Pulmonary artery endothelial cell (primary cell): ENCODE data around the gene CLIP4. TPM values are rescaled to one million over a fixed set of nuclear protein-coding genes. Genes with fewer than 3 reads are reported as not detected.

Experiments used
- DNase-seq: peaks from one replicate; pipeline ENCODE4 v3.0.0-alpha.2; 2011; ENCODE audit warnings: low read depth, low spot score
- total RNA-seq: library from RNA; depleted of rRNA; stranded (reverse); fragments of >200 nt; gene quantifications from 2 replicates; pipeline ENCODE4 v1.2.3, GENCODE V29; 2014

Gene CLIP4
- total RNA-seq, 1 donor from 2014 or later, result 28.0 TPM

DNA sequence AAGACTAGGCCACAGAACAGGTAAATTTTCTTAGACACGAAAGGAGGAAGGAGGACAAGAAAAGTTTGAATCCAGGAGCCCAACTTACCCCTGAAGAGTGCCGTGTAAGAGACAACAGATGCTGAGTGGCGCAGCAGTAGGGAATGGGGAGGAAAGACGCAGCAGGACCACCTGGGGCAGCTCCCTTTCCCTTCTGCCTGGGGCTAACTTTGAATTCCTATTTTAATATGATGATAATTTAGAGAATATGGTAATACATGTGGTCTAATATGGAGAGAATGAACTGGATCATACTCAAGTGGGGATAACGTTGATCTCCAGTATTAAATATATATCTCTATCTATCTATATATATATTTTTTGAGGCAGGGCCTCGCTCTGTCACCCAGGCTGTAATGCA, 69.3 kb downstream of the CLIP4 start:
- no peak for DNase-seq

- no peak for DNase-seq
These were observed 71.6 kb downstream of the CLIP4 start for GRCh38 chr2:29186817-29187216.

DNA sequence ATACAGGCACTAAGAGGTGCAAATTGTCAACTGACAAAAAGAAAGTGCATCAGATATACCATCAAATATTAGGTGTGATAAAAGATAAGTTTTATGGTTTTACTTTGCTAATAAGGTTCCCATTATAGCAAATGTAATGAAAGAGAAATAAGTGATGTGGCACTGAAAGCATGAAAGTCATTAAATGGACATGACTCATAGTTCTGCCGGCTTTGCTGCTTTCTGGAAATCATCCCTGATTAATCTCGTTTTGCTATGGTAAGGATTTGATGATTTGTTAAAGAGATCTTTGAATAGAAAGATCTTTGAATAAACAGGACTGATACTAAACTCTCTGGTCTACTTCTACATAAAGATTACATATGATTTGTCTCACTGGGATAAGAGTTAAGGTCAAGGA, 72.7 kb downstream of the CLIP4 start:
- DNase-seq, result no peak

GRCh38 chr2:29189052-29189451, 73.8 kb downstream of the CLIP4 start:
- DNase-seq, result no peak

DNA sequence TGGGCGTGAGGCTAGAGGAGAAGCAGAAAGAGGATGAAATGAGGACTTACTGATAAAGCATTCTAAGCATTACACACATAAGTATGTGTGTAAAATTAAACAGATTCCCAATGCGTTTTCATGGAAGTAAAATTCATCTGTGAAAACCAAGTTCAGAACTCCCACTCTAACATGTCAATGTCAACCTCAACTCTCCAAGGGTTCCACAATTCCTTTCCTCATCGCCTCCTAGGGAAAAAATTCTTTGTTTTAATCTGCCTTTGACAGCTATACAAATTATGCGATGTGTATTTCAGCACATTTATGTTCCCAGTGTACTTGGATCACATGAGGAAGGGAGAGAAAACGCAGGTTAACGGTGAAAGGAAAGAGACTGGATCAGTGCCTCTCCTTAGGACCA, 76.6 kb downstream of the CLIP4 start:
- DNase-seq, result no peak

DNA sequence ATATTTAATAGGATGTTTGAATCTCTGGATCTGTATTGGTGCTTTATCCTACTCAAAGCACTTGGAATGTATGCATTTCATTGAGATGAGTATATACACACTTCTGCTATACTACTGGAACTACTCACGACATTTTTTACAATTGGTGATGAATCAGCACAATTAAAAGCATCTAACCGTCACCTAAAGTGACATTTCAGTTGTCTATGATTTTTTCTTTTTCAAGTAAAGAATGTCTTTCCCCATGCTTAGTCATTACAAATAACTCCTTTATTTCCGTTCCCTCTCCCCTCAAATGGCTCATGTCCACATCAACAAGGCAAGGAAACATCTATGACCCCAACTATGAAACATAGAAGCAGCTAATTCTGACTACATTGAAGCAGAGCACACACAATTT, 77.3 kb downstream of the CLIP4 start:
- DNase-seq, result no peak

DNA sequence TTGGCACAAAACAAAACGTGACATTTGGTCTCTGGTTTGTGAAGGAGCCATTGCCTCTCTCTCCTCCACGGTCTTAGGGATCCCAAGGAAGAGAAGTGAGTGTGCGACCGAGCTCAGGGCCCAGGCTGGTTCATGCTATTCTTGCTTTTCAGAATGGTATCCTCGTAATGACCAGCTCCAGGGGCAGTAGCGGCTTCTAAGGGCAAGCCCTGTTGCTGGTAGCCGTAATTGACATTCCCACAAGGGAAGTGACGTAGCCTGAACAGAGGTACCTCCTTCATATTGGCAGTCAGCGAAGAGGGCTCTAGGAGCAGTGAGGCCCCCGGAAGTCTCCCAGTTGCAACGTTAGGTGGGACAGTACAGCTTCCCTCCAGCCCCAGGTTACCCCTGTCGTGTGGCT, 77.9 kb downstream of the CLIP4 start:
- DNase-seq, result no peak

- no peak for DNase-seq
These were observed 78.5 kb downstream of the CLIP4 start for GRCh38 chr2:29193681-29194080.

GRCh38 chr2:29195796-29196195, 80.6 kb downstream of the CLIP4 start:
- DNase-seq, result no peak

DNA sequence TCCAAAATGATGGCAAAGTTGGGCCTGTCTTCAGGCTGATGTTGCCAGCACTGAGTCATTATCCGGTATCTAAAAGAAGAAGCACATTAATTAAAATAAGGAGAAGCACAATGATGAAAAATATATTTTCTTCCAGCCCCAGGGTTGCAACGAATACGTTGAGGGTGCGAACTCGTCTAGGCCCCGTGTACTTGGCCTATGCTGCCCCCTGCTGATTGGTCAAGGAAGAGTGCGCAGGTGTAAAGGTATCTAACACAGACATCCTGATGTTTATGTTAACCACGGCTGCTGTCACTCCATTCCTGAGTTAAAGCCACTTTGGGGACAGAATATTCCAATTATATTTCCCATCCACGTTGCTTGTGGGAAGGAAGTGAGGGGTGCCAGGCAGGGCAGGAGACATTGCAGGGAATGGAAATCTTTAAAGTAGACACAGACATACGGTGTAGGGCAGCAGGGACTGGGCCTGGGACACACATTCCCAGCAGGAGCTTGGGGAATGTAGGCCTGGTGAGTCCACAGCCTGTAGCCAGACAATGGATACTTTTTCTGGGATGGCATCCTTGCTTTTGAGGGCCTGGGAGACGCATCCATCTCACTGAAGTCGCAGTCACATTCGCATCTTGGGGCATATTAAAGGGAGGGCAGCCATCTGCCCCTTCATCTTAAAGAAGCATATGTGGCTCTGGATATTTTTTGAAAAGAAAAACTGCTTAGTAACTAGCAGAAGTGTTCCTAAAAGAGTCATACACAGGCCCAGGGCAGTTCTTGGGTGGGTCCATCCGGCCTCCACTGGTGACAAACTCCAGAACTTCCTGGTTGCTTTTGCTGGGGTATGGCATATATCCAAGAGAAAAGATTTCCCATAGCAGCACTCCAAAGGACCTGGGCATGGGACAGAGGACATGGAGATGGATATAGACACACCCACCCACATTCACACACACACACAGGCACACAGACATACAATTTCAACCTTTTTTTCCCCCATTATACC, 81.9 kb downstream of the CLIP4 start:
- no peak for DNase-seq

DNA sequence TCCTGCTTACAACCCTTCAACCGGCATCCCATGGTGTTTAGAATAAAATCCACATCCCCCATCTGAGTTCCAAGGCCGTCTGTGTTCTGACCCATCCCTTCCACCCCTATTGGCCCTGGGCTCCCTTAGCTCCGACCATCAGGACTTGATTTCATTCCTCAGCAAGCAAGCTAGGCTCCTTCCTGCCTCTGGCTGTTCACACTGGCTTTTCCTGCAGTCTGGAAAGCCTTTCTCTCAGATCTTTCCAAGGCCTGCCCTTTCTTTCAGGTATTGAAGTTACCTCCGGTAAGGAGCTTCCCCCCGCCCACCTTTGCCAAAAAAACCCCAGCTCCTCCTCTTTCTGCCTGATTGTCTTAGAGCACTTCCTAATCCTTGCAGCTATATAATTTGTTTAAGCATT, 86.8 kb downstream of the CLIP4 start:
- no peak for DNase-seq

DNA sequence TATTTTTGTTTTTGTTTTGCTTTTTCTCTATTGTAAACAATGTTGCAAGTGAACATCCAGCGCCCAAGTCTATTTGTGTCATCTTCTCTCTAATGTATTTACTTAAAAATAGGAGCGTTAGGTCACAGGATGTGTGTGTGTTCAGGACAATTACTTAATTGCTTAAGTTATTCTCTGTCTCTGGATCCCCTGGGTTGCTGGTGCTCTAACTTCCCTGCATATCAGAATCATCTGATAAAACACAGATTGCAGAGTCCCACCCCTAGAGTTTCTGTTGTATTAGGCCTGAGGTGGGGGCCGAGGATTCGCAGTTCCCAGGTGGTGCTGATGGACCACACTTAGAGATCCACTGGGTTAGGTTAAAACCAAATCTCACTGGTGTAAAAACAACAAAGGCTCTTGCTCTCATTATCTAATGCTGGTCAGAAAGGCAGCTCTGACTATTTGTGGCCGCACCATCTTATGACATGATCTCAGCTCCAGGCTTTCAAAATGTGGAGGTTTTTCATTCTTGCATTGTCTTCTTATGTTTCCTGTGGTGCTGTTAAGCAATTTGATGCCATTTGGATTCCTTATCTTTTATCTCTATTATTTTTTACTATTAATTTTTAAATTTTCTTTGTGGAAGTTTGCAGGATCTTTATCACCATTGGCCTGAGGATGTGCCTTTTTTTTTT, 87.7 kb downstream of the CLIP4 start:
- DNase-seq, result no peak

- no peak for DNase-seq
These were observed 91.7 kb downstream of the CLIP4 start for GRCh38 chr2:29206941-29207340.

DNA sequence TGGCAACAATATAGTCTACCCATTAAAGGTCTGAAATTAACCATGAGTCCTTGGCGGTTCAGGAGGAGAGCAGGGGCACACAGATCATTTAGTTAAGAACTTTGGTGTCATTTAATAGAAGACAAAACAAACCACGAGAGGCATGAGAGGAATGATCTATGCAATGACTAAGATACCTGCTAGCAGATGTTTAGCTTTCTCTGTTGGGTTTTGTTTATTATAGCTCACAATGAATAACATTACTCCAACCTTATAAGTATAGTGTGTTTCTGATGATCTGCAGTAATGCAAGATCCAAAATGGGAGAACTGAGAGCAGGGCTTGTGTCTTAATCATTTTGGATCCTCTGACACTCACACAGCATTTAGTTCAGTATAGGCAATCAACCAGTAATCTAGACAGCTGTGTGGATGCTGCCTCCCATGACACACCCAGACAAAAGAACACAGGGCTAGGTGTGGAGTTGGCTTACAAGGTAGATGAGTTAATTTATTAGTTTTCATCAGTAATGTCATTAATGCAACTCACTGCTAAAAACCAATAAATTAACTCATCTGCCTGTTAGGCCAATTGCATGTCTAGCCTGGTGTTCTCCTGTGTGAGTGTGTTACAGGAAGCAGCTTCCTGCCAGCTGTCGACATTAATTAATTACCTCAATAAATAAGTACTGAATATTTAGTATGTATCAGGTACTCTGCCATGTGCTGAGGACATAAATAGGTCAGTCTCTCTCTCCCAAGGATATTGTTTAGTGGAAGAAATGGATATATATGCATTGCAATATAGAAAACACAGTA, 92.3 kb downstream of the CLIP4 start:
- DNase-seq, result no peak

GRCh38 chr2:29209551-29209950, 94.3 kb downstream of the CLIP4 start:
- no peak for DNase-seq

GRCh38 chr2:29212009-29212408, 96.8 kb downstream of the CLIP4 start:
- no peak for DNase-seq

DNA sequence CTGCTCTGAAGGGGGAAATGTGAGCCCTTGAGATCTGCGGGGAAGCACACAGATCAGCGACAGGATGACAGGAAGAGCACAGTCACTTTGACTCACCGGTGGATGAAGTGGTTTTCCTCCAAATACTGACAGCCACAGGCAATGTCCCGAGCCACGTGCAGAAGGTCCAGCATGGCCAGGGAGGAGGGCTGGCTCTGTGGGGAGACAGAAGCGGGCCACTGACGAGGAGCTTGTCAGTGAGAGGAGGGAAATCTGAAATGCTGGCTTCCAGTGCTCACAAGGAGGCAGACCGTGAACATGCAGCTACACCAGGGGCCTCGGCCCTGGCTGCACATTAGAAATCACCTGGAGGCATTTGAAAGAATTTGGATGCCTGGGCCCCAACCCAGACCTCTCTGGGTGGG, 98.7 kb downstream of the CLIP4 start:
- no peak for DNase-seq

DNA sequence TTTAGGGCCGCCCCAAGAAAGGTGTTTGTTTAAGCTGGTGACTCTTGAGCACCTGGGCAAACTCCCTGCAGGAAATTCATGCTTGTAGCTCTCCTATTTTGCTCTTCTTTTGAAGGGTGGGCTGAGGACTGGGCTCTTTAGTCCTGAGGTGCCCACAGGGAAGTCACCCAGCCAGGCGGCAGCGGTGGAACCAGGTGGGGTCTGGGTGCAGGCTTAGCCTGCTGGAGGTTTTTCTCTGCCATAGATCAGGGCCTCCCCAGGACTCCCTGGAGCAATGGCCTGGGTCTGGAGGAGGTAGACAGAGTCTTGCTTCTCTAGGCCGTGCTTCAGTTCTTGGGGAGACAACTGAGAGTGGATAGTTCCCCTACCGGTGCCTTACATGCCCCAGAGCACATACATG, 99.9 kb downstream of the CLIP4 start:
- no peak for DNase-seq

DNA sequence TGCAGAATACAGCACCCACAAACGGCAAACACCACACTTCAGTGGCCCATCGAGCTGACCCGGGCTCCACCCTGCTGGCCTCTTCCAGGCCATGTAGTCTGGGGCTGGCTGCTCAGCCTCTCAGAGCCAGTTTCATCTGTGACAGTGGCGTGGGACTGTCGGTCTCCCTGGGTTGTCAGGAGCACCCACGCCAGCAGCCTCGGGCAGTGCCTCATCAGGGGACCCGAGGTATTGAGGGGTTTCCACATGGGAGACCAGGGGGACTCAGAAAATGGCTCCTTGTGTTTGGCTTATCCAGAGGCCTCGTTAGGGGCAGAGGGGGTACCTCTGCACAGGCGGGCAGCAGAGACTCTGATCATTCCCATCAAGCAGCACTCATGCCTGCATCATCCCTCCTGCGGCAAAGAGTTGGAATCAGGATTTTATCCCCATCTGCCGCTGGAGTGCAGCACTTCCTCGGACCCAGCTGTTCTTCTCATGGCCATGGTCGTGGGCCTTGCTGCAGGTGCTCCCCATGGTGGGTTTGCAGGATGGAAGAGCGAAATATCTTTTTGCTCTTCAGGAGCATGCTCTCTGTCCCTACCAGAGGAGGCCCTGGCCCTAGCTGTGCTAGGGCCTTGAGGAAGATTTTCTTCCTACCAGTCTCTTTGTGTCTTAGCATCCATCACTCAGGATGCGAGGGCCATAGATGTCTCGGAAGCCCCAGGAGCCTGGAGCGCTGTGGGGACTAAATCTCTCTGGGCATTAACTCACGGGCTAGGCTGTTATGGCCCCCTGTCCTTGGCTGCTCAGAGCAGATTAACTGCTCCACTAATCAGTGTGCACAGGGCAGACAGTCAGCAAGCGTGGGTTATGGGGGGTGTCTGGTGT, 100.8 kb downstream of the CLIP4 start:
- DNase-seq, result no peak

DNA sequence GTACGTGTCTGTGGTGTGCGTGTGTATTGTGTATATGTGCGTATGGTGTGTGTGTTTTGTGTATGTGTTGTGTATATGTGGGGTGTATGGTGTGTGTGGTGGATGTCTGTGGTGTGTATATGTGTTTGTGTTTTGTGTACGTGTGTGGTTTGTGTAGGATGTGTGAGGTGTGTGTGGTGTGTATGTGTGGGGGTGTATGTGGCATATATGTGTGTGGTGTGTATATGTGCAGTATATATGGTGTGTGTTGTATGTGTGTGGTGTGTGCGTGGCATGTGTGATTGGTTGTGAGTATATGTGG, 101.3 kb downstream of the CLIP4 start:
- no peak for DNase-seq

GRCh38 chr2:29218071-29218470, 102.9 kb downstream of the CLIP4 start:
- DNase-seq, result no peak
